Activated B cell treated with CpG ODN at 0.5 μM for 24 hours (primary cell): ENCODE measurements around the gene DGKB. TPM values are rescaled to one million over a fixed set of nuclear protein-coding genes. Genes with fewer than 3 reads are reported as not detected.

Source experiments
- ATAC-seq: fragments of 200-7000 bp; cut with Tn5 transposase; one replicate; pipeline ENCODE4 v1.10.0; 2021; ENCODE audit warnings: low read depth, mild to moderate bottlenecking, moderate library complexity
- CTCF ChIA-PET: fragments of 350-600 bp; sonication (Branson Sonifier 250); formaldehyde crosslinking; loops from one replicate; lab custom pipeline; 2021; ENCODE audit warnings: antibody characterized with exemption; lab: Charles Lee
- POLR2A ChIA-PET: fragments of 350-600 bp; sonication (Branson Sonifier 250); formaldehyde crosslinking; loops from one replicate; lab custom pipeline; 2021; ENCODE audit warnings: antibody characterized with exemption; lab: Charles Lee
- DNase-seq: peaks from one replicate; pipeline ENCODE4 v3.0.0; 2022
- H3K27ac Mint-ChIP-seq: one replicate; pipeline ENCODE4 v1.8.0; 2020; ENCODE audit warnings: mixed read lengths
- H3K27me3 Mint-ChIP-seq: one replicate; pipeline ENCODE4 v1.8.0; 2021; ENCODE audit warnings: mixed read lengths
- H3K36me3 Mint-ChIP-seq: one replicate; pipeline ENCODE4 v1.8.0; 2021; ENCODE audit warnings: low read depth, mixed read lengths
- H3K4me1 Mint-ChIP-seq: one replicate; pipeline ENCODE4 v1.8.0; 2021; ENCODE audit warnings: mixed read lengths
- H3K4me3 Mint-ChIP-seq: one replicate; pipeline ENCODE4 v1.8.0; 2020; ENCODE audit warnings: mild to moderate bottlenecking, mixed read lengths
- H3K9me3 Mint-ChIP-seq: one replicate; pipeline ENCODE4 v1.8.0; 2020; ENCODE audit warnings: mixed read lengths
- intact Hi-C: fragments of 100-400 bp; cut with micrococcal nuclease; formaldehyde crosslinking; loops from one replicate; pipeline ENCODE4 v1.15.1; 2024
- total RNA-seq: library from RNA; stranded (reverse); gene quantifications from 2 replicates; pipeline ENCODE4 v1.2.3, GENCODE V29; 2022
- TF ChIP-seq, protein P1 (sequence below): fragments of 200-600 bp; IDR thresholded peaks from one replicate; pipeline ENCODE4 v1.8.0; 2022; ENCODE audit warnings: antibody characterized with exemption, mild to moderate bottlenecking

The DGKB gene
- total RNA-seq, 1 donor from 2014 or later: not detected

DNA sequence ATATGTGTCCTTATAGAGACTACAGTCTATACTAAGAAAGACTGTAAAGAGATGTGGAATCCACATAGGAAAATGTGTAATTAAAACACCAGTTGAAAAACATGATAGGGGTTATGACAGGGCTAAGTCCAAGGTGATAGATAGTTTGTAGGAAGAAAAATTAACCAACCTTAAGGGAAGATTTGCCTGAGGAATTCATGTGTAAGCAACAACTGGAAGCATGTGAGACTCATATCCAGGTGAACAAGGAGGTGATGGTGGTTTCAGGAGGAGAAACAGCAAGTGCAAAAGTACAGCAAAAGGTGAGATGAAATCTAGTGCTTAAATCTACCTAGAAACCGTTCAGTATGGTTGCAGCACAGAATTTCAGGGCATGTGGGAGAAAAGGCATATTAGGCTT lies 696.4 kb downstream of the DGKB start:
- no peaks in the 10 kb centered on the region for H3K4me1 Mint-ChIP-seq
- ATAC-seq (no peak), DNase-seq (no peak)
- no peak overlapping the region for H3K27ac Mint-ChIP-seq
- H3K4me3 Mint-ChIP-seq: no peak overlapping the region
- no peaks in the 10 kb centered on the region for H3K9me3 Mint-ChIP-seq
- POLR2A ChIA-PET: no interaction called here
- TF ChIP-seq, protein P1, sequence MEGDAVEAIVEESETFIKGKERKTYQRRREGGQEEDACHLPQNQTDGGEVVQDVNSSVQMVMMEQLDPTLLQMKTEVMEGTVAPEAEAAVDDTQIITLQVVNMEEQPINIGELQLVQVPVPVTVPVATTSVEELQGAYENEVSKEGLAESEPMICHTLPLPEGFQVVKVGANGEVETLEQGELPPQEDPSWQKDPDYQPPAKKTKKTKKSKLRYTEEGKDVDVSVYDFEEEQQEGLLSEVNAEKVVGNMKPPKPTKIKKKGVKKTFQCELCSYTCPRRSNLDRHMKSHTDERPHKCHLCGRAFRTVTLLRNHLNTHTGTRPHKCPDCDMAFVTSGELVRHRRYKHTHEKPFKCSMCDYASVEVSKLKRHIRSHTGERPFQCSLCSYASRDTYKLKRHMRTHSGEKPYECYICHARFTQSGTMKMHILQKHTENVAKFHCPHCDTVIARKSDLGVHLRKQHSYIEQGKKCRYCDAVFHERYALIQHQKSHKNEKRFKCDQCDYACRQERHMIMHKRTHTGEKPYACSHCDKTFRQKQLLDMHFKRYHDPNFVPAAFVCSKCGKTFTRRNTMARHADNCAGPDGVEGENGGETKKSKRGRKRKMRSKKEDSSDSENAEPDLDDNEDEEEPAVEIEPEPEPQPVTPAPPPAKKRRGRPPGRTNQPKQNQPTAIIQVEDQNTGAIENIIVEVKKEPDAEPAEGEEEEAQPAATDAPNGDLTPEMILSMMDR: no peak
- no peaks in the 10 kb centered on the region for H3K36me3 Mint-ChIP-seq
- CTCF ChIA-PET: no interaction called here
- intact Hi-C loops: no loop called here
- H3K27me3 Mint-ChIP-seq: no peaks in the 10 kb centered on the region

DNA sequence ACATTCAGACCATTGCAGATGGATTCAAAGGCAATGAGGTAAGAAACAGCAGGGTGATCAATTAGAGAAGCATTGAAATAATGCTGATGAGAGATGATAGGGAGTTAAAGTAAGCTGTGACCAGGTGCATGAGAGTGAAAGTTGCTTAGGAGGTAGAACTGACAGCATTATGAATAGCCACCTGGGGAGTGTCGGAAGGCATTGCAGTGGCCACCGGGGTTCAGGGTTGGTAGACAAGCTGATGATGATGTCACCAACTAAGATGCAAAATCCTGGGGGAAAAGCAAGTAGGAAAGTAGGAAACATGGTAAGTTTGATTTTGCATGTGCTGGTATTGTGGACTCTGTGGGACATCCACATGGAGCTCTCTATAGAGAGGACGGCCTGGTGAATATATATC lies 701.2 kb downstream of the DGKB start:
- ChIA-PET CTCF (no interaction called here), POLR2A (no interaction called here)
- TF ChIP-seq, protein P1: no peak
- DNase-seq (no peak), ATAC-seq (no peak)
- Mint-ChIP-seq H3K9me3 (no peaks in the 10 kb centered on the region), H3K27ac (no peak overlapping the region), H3K4me1 (no peaks in the 10 kb centered on the region), H3K27me3 (no peaks in the 10 kb centered on the region), H3K4me3 (no peak overlapping the region), H3K36me3 (no peaks in the 10 kb centered on the region)
- intact Hi-C loops: no loop called here

DNA sequence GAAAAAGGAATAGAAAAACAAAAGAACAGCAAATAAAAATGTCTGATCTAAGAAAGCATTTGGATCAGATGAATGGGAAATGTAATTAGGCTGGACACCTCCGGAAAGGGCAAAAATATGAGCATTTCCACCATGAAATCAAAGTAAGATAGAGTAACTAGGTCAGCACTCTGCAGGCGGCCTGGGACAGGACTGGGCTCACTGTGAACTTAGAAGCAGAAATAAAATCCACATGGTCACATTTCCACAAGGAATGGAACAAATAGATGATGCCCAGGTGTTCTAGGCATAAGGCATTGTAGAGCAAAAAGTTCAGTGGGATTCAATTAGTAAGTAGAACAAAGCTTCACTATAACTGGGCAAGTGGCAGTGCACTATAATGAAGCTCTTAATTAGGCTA lies 703.2 kb downstream of the DGKB start:
- Mint-ChIP-seq H3K9me3 (no peaks in the 10 kb centered on the region), H3K27ac (no peak overlapping the region), H3K27me3 (no peaks in the 10 kb centered on the region), H3K36me3 (no peaks in the 10 kb centered on the region), H3K4me1 (no peaks in the 10 kb centered on the region), H3K4me3 (no peak overlapping the region)
- intact Hi-C loops: no loop called here
- CTCF ChIA-PET: no interaction called here
- no peak for ATAC-seq
- no peak for DNase-seq
- TF ChIP-seq, protein P1: no peak
- POLR2A ChIA-PET: no interaction called here

DNA sequence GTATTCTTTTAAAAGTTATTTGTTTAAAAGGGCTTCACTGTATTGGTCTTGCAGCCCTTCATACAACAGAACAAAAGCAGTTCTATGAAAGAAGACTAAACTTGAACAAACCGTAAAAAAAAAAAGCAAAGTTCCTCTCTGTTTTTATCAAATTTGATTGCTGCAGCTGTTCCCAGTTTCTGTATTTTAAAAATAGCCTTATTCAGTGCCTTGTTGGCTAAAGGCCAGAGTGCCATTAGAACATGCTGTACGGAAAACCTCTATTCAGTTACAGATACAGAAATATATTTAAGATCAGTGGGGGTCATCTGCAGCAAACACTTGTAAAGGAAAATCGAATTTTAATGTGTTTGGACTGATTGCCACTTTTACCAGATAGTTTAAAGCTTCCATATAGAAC lies 705.3 kb downstream of the DGKB start:
- intact Hi-C loops: no loop called here
- DNase-seq: no peak
- TF ChIP-seq, protein P1: no peak
- ChIA-PET CTCF (no interaction called here), POLR2A (no interaction called here)
- Mint-ChIP-seq H3K9me3 (no peaks in the 10 kb centered on the region), H3K27me3 (no peaks in the 10 kb centered on the region), H3K27ac (no peak overlapping the region), H3K4me1 (no peaks in the 10 kb centered on the region), H3K36me3 (no peaks in the 10 kb centered on the region), H3K4me3 (no peak overlapping the region)
- no peak for ATAC-seq

DNA sequence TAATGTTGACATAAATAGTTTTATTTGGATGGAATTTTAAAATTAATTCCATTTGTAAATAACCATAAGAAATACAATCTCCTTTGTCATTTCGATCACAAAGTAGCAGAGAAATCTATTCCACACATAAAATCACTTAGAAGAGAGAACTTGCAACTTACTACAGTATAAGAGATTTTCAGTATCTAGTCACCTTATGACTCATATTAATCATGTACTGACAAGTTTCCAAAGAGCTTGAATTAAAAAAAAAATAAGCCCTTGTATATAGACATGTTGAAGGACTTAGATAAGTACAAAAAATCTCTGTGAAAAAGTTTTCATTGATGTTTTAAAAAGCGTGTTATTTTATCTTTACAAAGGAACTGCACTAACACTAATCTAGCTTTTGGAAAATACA lies 706.0 kb downstream of the DGKB start:
- ChIA-PET CTCF (no interaction called here), POLR2A (no interaction called here)
- intact Hi-C loops: no loop called here
- Mint-ChIP-seq H3K36me3 (no peaks in the 10 kb centered on the region), H3K4me1 (no peaks in the 10 kb centered on the region), H3K27me3 (no peaks in the 10 kb centered on the region), H3K4me3 (no peak overlapping the region), H3K9me3 (peaks cover under 1% of the 10 kb centered on the region), H3K27ac (no peak overlapping the region)
- ATAC-seq (no peak), DNase-seq (no peak)
- TF ChIP-seq, protein P1: no peak
